Measurements from ENCODE around the gene FXR2.

DNA sequence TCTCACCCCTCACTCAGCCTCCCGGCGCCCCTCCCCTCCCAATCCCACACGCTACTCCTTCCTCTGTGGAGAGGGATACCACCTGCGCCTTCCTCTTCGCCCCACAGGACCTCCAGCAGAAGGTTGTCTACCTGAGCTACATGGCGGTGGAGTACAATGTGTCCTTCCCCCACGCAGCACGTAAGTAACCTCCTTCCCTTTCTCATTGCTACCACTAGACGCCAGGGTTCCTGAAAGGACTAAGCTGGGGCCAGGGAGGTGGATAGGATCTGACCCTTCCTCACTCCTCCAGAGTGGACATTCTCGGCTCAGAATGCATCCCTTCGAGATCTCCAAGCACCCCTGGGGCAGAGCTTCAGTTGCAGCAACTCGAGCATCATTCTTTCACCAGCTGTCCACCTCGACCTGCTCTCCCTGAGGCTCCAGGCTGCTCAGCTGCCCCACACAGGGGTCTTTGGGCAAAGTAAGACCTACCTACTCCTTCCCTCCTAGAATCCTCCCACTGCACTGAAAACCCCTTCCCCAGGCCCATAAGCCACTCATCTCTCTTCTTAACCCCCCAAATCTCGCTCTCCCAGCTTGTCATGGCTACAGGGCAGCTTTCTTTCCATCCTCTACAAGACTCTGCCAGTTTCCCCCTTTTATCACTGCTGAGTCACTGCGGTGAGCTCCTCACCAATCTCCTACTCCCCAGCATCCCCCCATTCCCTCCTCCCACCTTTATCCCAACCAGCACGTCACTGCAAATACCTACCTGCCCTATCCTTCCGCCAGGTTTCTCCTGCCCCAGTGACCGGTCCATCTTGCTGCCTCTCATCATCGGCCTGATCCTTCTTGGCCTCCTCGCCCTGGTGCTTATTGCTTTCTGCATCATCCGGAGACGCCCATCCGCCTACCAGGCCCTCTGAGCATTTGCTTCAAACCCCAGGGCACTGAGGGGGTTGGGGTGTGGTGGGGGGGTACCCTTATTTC lies 33.8 kb downstream of the FXR2 start:
- TF ChIP-seq, protein P1, sequence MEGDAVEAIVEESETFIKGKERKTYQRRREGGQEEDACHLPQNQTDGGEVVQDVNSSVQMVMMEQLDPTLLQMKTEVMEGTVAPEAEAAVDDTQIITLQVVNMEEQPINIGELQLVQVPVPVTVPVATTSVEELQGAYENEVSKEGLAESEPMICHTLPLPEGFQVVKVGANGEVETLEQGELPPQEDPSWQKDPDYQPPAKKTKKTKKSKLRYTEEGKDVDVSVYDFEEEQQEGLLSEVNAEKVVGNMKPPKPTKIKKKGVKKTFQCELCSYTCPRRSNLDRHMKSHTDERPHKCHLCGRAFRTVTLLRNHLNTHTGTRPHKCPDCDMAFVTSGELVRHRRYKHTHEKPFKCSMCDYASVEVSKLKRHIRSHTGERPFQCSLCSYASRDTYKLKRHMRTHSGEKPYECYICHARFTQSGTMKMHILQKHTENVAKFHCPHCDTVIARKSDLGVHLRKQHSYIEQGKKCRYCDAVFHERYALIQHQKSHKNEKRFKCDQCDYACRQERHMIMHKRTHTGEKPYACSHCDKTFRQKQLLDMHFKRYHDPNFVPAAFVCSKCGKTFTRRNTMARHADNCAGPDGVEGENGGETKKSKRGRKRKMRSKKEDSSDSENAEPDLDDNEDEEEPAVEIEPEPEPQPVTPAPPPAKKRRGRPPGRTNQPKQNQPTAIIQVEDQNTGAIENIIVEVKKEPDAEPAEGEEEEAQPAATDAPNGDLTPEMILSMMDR (IDR thresholded peaks at IDR 0.05; ENCODE audit: extremely low read depth in 1 of 2, insufficient read depth in 1 of 2, low read depth in 1 of 2, low read length in 2 of 2): no peak
- TF ChIP-seq POLR2AphosphoS5 (IDR thresholded peaks at IDR 0.05; ENCODE audit: insufficient read depth, low read depth, low read length) (no peak), POLR2A (IDR thresholded peaks at IDR 0.05; ENCODE audit: low read depth, low read length) (no peak)
- TF ChIP-seq, protein P2, sequence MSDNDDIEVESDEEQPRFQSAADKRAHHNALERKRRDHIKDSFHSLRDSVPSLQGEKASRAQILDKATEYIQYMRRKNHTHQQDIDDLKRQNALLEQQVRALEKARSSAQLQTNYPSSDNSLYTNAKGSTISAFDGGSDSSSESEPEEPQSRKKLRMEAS (IDR thresholded peaks at IDR 0.05; ENCODE audit: insufficient read depth, insufficient read length): no peak

Data from endothelial cell of umbilical vein (primary cell).